Osteoblast (primary cell): ENCODE measurements around the gene MAGEA11. TPM values are rescaled to one million over a fixed set of nuclear protein-coding genes. Genes with fewer than 3 reads are reported as not detected.
A peak's percentile ranks its signal among the peaks of the same experiment; 100 is the strongest.
"Not testable (repeated sequence)": the region's sequence is repeated elsewhere in the genome, so short reads cannot be mapped to it uniquely, and the experiment has no call there.

Experiments
- DNase-seq: peaks from one replicate; pipeline ENCODE4 v3.0.0; 2011; ENCODE audit warnings: low spot score, mixed read lengths; ENCODE audit not compliant: insufficient read length; ENCODE audit errors: missing footprints
- H2AFZ ChIP-seq: 2 replicates; pipeline ENCODE4 v1.6.0; 2011; ENCODE audit warnings: mild to moderate bottlenecking, low read length
- H3K27ac ChIP-seq: 2 replicates; pipeline ENCODE4 v1.5.1; 2011; ENCODE audit warnings: mild to moderate bottlenecking, low read depth, low read length, moderate library complexity
- H3K27me3 ChIP-seq: 2 replicates; pipeline ENCODE4 v1.6.0; 2012; ENCODE audit warnings: mild to moderate bottlenecking, control low read depth, inconsistent platforms, low read length, moderate library complexity; ENCODE audit not compliant: insufficient read depth
- H3K36me3 ChIP-seq: 2 replicates; pipeline ENCODE4 v1.5.1; 2011; ENCODE audit warnings: mild to moderate bottlenecking, low read length, control low read depth, moderate library complexity; ENCODE audit not compliant: insufficient read depth
- H3K4me1 ChIP-seq: 2 replicates; pipeline ENCODE4 v1.5.1; 2011; ENCODE audit warnings: mild to moderate bottlenecking, low read length, control low read depth, moderate library complexity; ENCODE audit not compliant: insufficient read depth
- H3K4me2 ChIP-seq: 2 replicates; pipeline ENCODE4 v1.6.0; 2011; ENCODE audit warnings: mild to moderate bottlenecking, low read length; ENCODE audit not compliant: insufficient read depth
- H3K4me3 ChIP-seq: fragments of 200-600 bp; sonication (generic); 3 replicates; pipeline ENCODE4 v1.5.1; 2012; ENCODE audit warnings: mild to moderate bottlenecking, low read length, inconsistent platforms; ENCODE audit not compliant: insufficient read depth
- H3K79me2 ChIP-seq: 2 replicates; pipeline ENCODE4 v1.6.0; 2012; ENCODE audit warnings: mild to moderate bottlenecking, low read length, control low read depth, inconsistent platforms; ENCODE audit not compliant: insufficient read depth
- H3K9me3 ChIP-seq: 2 replicates; pipeline ENCODE4 v1.5.1; 2011; ENCODE audit warnings: low read depth, low read length, control low read depth
- H4K20me1 ChIP-seq: 2 replicates; pipeline ENCODE4 v1.6.0; 2012; ENCODE audit warnings: mild to moderate bottlenecking, low read length, control low read depth; ENCODE audit not compliant: insufficient read depth
- small RNA-seq: library from RNA; depleted of rRNA; stranded (forward); fragments of <200 nt; gene quantifications from one replicate; pipeline ENCODE3, GENCODE V24; 2012
- total RNA-seq: library from RNA; depleted of rRNA; stranded (reverse); fragments of >200 nt; gene quantifications from 2 replicates; pipeline ENCODE4 v1.2.3, GENCODE V29; 2012
- TF ChIP-seq, protein P1 (sequence below): IDR thresholded peaks from 2 replicates; pipeline ENCODE4 v1.5.1; 2011; ENCODE audit warnings: mild to moderate bottlenecking, low read depth, low read length, moderate library complexity; ENCODE audit errors: extremely low read depth

MAGEA11 gene
- total RNA-seq, 1 donor, result not detected

DNA sequence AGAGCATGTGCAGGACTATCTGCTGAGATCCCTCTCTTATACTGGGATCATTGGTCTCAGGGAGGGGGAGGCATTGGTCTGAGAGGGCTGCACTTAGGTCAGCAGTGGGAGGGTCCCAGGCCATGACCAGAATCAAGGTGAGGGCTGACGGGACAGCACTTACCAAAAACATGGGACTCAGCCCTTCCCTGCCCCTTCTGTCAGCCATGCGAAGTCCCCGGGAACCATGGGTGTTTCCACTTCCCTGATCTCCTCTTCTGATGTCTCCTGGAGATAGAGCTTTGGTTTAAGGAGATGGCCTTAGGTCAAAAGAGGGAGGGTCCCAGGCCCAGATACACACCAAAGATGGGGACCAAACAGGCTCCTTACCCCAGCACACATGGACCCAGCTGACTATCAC is 49.1 kb downstream of the MAGEA11 start:
- no peaks in the 10 kb centered on the region for H3K9me3 ChIP-seq
- H3K36me3 ChIP-seq, result no peaks in the 10 kb centered on the region
- TF ChIP-seq, protein P1, sequence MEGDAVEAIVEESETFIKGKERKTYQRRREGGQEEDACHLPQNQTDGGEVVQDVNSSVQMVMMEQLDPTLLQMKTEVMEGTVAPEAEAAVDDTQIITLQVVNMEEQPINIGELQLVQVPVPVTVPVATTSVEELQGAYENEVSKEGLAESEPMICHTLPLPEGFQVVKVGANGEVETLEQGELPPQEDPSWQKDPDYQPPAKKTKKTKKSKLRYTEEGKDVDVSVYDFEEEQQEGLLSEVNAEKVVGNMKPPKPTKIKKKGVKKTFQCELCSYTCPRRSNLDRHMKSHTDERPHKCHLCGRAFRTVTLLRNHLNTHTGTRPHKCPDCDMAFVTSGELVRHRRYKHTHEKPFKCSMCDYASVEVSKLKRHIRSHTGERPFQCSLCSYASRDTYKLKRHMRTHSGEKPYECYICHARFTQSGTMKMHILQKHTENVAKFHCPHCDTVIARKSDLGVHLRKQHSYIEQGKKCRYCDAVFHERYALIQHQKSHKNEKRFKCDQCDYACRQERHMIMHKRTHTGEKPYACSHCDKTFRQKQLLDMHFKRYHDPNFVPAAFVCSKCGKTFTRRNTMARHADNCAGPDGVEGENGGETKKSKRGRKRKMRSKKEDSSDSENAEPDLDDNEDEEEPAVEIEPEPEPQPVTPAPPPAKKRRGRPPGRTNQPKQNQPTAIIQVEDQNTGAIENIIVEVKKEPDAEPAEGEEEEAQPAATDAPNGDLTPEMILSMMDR, result no peak
- no peak overlapping the region for H2AFZ ChIP-seq
- DNase-seq, result peak; percentile 63
- no peaks in the 10 kb centered on the region for H3K4me1 ChIP-seq
- H3K79me2 ChIP-seq, result no peaks in the 10 kb centered on the region
- H3K27ac ChIP-seq, result no peak overlapping the region
- no peak overlapping the region for H3K4me2 ChIP-seq
- H4K20me1 ChIP-seq, result no peaks in the 10 kb centered on the region
- H3K4me3 ChIP-seq, result no peak overlapping the region
- no peaks in the 10 kb centered on the region for H3K27me3 ChIP-seq

DNA sequence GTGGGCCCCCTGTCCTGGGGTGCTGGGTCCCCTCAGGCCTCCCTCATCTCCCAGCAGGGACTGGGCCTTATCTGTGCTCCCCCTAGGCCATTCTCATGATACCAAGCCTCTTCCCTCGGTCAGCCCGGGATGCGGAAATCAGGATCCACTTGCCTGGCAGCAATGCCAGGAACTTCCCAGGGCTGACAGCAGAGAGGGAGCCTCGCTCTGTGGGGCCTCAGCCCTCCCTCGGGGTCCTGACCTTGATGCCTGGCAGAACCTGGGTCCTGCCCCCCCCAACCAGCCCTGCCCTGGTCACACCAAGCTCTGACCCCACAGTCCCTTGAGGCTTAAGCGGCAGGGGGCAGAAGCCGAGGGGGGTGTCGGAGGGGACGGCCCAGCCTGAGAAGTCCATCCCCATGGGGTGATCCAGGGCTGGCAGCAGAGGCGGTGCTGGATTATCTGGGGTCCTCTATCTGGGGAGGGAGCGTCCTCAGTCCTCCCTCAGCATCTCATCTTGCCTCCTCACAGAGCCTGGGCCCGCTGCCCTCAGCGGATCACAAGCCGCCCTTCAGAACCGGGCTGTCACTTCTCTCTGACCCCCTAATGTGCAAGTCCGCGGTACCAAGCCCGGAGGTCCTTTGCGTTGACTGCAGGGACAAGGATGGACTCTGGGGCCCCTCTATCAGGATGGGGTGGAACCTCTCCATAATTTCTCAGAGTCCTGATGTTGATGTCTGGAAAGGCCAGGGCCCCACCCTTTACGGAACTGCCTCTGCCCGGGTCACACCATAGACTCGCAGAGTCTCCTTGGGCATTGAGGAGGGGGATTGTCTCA is 50.2 kb downstream of the MAGEA11 start:
- H3K36me3 ChIP-seq, H3K4me3 ChIP-seq, H3K4me1 ChIP-seq, H2AFZ ChIP-seq, H3K27me3 ChIP-seq, H4K20me1 ChIP-seq, H3K9me3 ChIP-seq, H3K79me2 ChIP-seq, H3K4me2 ChIP-seq, H3K27ac ChIP-seq: not testable (repeated sequence)
- DNase-seq, result peak; percentile 49

DNA sequence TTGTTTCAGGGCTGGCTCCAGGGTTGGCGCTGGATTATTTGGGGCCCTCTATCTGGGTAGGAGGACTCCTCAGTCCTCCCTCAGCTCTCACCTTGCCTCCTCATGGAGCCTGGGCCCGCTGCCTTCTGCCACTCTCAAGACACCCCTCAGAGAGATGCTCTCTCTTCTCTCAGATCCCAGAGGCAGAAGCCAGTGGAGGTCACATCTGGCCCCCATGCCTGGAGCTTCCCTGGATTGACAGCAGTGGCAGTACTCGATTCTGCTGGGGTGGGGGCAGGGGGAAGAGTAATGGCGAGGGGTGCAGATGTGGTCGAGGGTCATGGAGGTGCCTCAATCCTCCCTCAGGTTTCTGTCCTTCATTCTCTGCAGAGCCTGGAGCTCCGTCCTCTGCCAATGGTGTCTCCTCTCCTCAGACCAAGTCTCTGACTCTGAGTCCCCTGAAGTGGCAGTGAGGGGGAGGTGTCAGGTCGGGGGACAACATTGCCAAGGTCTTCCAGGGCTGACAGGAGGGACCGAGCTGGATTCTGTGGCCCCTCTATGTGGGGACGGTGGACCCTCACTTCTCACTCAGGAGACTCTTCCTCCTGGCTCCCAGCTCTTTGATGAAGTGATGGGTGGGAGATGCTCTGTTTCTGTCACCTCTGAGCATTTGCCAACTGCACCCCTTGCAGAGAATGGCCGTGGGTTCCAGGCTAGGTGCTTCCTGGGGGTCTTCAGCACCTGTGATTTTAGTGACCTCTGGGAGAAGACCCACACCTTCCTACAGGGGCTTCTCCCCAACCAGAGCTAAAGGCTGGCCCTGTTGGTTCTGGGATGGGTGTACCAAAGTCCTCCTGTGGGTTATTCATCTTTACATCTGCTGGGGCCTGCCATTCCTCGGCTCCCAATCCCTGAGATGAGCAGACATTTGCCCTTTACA is 51.1 kb downstream of the MAGEA11 start:
- Histone ChIP-seq H3K27me3 (no peaks in the 10 kb centered on the region), H3K79me2 (no peaks in the 10 kb centered on the region), H2AFZ (no peak overlapping the region), H3K4me2 (no peak overlapping the region), H3K4me1 (no peaks in the 10 kb centered on the region), H3K36me3 (no peaks in the 10 kb centered on the region), H3K9me3 (no peaks in the 10 kb centered on the region), H3K4me3 (no peak overlapping the region), H4K20me1 (no peaks in the 10 kb centered on the region), H3K27ac (no peak overlapping the region)
- TF ChIP-seq, protein P1, result no peak
- DNase-seq, result no peak

Small RNA genes lying within 50 kb of the gene (small RNA-seq; reads per million reads assigned to genes)
- gene AC244098.1 (not detected), gene AC244098.2 (not detected), gene AC244098.3 (not detected)

Other genes with a start within 250 kb of the MAGEA11 start
- gene IDS, start 206.8 kb upstream of the MAGEA11 start, total RNA-seq, result 48.9 and 50.4 TPM in 2 replicates
- 12.1 and 13.0 TPM in 2 replicates for gene EOLA1, start 171.0 kb upstream of the MAGEA11 start, total RNA-seq
- gene HSFX3, start 162.1 kb upstream of the MAGEA11 start, total RNA-seq, result not detected in 2 replicates
- gene MAGEA9B, start 124.6 kb upstream of the MAGEA11 start, total RNA-seq, result not detected in 2 replicates
- gene HSFX2, start 116.7 kb upstream of the MAGEA11 start, total RNA-seq, result 0.36 TPM in 1 of 2 replicates, not detected in the other
- gene TMEM185A, start 80.3 kb upstream of the MAGEA11 start, total RNA-seq, result 16.6 and 18.0 TPM in 2 replicates
- gene HSFX1, start 62.0 kb downstream of the MAGEA11 start, total RNA-seq, result 0.36 and 0.59 TPM in 2 replicates
- gene MAGEA9, start 69.9 kb downstream of the MAGEA11 start, total RNA-seq, result not detected in 2 replicates
- not detected in 2 replicates for gene MAGEA8, start 169.1 kb downstream of the MAGEA11 start, total RNA-seq
- not detected in 2 replicates for gene HSFX4, start 217.5 kb downstream of the MAGEA11 start, total RNA-seq
- gene EOLA2, start 226.4 kb downstream of the MAGEA11 start, total RNA-seq, result 18.5 and 18.9 TPM in 2 replicates